ENCODE results near the gene MUC12.
"Not testable (repeated sequence)": the region's sequence is repeated elsewhere in the genome, so short reads cannot be mapped to it uniquely, and the experiment has no call there.

MUC12 gene

DNA sequence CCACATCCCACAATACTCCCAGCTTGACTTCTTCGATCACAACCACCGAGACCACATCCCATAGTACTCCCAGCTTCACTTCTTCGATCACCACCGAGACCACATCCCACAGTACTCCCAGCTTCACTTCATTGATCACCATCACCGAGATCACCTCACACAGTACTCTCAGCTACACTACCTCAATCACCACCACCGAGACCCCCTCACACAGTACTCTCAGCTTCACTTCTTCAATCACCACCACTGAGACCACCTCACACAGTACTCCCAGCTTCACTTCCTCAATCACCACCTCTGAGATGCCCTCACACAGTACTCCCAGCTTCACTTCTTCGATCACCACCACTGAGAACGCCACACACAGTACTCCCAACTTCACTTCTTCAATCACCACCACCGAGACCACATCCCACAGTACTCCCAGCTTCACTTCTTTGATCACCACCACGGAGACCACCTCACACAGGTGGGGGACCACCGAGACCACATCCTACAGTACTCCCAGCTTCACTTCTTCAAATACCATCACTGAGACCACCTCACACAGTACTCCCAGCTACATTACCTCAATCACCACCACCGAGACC lies 11.4 kb upstream of the MUC12 start:
- no peak for DNase-seq

DNA sequence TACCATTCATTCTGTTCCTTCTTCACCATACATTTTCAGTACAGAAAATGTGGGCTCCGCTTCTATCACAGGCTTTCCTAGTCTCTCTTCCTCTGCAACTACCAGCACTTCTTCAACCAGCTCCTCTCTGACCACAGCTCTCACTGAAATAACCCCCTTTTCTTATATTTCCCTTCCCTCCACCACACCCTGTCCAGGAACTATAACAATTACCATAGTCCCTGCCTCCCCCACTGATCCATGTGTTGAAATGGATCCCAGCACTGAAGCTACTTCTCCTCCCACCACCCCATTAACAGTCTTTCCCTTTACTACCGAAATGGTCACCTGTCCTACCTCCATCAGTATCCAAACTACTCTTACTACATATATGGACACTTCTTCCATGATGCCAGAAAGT lies 9.5 kb upstream of the MUC12 start:
- no peak for DNase-seq

DNA sequence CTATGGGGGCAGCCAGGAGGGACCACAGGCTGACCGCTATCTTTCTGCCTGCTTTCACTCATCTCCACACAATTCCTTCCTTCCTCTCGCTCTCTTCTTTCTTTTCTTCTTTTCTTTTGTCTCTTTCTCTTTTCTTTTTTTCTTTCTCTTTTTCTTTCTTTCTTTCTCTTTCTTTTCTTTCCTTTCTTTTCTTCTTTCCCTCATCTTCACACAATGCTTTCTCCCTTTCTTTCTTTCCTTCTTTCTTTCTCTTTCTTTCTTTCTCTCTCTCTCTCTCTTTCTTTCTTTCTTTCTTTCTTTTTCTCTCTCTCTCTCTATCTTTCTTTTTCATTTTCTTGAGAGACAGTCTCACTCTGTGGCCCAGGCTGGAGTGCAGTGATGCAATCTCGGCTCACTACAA lies 6.8 kb upstream of the MUC12 start:
- DNase-seq = no peak

DNA sequence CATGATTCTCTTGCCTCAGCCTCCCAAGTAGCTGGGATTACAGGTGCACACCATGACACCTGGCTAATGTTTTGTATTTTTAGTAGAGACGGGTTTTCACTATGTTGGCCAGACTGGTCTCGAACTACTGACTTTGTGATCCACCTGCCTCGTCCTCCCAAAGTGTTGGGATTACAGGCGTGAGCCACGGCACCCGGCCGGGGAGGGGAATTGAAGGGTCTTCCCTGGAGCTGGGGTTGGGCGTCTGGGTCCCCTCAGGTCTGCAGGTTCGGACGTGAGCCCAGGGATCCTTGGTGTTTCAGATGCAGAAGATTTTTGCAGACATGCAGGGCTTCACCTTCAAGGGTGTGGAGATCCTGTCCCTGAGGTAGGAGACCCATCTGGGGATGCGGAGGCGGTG lies 6.0 kb upstream of the MUC12 start:
- no peak for DNase-seq

DNA sequence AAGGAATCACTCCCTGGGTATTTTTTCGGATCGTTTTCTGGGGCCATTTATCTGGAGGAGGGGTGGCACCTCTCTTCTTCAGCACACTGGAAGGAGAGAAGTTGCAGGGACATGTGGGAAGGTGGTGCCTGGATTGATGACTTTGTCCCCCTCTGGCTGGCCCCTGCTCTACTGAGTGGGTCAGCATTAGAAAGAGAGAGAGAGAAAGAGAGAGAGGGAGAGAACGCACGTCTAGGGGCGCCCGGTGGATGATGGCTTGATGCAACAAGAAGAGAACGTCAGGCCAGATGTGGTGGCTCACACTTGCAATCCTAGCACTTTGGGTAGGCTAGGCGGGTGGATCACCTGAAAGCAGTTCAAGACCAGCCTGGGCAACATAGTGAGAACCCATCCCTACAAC lies 5.5 kb upstream of the MUC12 start:
- no peak for DNase-seq

DNA sequence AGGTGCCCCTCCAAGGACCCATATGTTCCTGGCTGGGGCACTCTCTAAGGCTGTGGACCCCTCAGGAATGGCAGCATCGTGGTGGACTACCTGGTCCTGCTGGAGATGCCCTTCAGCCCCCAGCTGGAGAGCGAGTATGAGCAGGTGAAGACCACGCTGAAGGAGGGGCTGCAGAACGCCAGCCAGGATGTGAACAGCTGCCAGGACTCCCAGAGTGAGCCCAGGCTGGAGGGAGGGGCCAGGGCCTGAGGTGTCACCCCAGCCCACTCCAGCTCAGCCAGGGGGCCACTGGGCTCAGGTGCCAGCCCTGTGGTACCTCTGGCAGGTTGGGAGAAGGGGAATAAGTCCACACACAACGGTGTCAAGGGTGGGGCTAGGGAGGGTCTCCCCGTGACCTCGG lies 4.7 kb upstream of the MUC12 start:
- DNase-seq = no peak

DNA sequence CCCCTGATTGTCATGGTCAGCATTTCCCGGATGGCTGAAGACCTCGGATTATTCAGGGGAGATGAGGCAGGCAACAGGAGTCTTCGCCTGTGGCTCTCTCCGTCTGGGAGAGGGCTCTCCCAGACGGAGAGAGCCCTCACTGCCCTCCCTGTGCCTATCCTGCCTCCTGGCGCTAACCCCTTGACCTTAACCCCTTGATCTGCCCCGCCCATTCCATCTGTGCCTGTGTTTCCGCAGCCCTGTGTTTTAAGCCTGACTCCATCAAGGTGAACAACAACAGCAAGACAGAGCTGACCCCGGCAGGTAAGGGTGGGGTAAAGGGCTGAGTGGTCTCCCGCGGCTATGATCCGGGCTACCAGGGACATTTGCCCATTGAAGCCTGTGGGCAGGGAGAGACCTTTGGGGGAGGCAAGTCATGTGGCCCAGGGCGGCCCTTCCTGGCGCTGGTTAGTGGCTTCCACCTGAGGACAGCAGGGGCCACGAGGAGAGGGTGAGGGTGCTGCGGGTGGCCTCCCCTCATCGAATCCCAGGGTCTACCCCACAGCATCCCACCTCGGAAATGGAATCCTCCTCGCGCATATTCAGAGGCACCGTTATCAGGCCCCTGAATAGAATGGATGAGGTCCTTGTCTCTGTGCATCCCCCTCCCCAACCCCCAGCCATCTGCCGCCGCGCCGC lies 4.2 kb upstream of the MUC12 start:
- no peak for DNase-seq

DNA sequence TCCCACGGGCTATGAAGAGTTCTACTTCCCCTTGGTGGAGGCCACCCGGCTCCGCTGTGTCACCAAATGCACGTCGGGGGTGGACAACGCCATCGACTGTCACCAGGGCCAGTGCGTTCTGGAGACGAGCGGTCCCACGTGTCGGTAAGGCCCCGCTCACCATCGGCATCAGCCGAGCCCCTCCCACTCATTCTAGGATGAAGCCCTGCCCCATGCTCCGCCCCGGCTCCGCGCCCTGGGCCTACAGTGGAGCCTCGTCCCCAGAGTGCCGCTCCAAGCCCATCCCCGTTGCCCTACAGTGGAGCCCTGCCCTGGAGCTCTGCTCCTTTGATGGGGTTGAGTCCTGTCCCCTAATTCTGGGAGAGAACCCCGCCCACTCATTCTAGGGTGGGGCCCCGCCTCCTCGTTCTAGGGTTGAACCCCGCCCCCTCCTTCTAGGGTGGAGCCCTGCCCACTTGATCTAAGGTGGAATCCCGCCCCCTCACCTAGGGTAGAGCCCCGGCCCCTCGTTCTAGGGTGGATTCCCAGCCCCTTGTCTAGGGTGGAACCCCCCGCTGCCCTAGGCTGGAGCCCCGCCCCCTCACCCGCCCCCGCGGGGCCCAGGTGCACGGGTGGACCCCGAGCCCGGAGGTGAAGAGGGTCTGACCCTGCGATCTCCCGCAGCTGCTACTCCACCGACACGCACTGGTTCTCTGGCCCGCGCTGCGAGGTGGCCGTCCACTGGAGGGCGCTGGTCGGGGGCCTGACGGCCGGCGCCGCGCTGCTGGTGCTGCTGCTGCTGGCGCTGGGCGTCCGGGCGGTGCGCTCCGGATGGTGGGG lies 3.4 kb upstream of the MUC12 start:
- DNase-seq = peak; percentile 47

DNA sequence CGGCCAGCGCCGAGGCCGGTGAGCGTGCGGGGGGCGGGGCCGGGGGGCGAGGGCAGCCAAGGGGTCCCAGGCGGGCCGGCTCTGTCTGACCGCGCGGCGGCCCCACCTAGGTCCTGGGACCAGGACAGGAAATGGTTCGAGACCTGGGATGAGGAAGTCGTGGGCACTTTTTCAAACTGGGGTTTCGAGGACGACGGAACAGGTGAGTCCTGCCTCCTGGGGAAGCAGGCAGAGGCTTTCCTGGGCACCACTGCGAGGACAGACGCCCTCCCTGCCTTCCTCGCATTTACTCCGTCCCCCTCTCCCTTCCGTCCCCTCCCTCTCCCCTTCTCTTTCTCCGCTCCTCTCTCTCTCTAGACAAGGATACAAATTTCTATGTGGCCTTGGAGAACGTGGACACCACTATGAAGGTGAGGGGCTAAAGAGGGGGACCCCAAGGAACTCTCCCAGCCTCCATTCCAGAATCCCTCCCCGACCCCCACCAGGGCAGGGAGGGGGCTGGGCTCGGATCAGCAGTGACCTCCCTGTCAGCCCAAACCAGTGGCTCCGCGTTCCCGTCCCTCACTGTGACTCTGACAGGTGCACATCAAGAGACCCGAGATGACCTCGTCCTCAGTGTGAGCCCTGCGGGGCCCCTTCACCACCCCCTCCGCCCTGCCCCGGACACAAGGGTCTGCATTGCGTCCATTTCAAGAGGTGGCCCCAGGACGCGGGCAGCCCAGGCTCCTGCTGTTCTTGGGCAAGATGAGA lies 2.6 kb upstream of the MUC12 start:
- no peak for DNase-seq

DNA sequence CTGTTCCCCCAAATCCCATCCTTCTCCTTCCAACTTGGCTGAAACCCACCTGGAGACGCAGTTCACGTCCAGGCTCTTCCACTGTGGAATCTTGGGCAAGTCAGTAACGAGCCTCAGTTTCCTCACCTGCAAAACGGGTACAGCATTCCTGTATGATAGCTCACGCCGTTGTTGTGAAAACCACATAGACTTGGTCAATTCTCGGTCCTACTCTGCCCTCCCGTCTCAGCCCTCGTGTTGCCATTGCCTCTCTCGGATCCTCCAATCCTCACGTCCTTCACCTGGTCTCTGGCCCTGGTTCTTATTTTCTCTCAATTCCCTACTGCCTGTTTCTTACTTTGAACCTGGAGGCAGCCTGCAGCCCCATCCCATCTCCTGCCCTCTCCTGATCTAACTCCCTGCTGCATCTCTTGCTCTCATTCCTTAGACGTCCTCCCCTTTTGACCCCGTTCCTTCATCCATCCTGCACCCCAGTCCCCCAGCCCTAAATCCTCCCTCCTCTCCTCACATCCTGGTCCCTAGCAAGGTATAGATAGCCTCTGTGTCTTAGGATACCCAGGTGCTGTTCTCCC lies 2.0 kb upstream of the MUC12 start:
- DNase-seq = no peak

DNA sequence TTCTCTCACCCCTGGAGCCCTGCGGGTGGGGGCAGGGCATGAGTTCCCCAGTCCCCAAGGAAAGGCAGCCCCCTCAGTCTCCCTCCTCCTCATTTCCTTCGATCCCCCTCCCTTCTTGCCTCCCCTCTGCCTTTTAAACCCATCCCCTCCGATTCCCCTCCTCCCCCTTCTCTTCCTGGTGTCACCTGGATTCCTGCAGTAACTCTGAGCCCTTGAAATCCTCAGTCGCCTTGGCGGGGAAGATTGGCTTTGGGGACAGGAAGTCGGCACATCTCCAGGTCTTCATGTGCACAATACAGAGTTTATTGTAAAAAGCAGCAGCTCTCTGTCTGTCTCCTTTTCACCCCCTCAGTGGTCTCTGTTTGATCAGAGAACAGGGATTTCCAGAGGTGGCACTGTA lies 1.3 kb upstream of the MUC12 start:
- DNase-seq = no peak

DNA sequence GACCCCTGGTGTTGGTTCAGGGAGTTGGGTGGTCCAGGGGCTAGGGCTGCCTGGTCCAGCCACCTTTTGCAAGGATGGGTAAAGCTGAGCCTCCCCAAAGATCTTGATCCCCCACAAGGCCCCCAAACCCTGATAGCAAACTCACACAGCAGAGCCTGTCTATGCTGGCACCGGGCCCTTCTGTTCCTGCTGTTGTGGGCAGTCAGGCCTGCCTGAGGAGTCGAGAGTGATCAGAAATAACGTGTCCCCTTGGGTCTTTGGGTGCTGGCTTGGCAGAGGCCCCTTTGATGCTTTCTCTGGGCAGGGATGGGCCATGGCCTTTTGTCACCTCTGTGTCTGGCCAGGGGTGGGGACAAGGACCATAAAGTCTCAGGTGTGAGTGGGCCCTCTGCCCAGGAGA lies 715 bp upstream of the MUC12 start:
- DNase-seq = no peak

DNA sequence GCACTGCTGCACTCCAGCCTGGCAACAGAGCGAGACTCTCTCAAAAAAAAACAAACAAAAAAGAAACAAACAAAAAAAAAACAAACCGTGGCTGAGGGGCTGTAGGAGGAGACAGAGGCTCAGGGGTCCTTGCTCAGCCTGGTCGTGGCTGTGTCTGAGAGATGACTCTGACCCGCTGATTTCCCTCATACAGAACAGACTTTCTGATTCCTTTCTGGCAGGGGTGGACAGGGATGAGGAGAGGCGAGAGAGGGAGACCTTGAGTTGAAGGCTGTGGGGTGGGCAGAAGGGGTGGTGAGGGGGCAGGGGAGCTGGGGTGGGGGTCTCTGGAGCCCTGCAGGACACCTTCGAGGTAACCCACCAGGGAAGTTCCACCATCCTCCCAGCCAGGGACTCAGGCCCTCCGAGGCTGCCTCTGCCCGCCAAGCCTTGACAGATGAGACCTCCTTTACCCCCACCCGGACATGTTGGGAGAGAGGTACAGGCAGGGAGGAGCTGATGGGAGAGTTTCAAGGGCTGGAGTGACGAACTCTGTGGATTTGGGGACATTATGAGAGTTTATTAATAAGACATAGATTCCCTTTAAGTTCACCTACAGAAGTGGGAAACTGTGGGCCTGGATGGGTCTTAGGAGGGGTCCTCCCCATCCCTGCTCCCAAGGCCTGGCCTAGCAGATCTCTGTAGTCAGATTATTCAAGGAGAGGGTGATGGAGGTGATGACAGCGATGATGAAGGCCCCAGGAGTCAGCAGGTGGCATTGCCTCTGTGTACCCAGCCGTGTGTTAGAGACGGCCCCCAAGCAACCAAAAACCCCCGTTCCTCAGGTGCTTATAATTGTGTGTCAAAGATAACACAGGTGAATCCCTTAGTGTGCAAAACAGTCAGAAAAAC lies 2.0 kb downstream of the MUC12 start:
- DNase-seq = no peak

DNA sequence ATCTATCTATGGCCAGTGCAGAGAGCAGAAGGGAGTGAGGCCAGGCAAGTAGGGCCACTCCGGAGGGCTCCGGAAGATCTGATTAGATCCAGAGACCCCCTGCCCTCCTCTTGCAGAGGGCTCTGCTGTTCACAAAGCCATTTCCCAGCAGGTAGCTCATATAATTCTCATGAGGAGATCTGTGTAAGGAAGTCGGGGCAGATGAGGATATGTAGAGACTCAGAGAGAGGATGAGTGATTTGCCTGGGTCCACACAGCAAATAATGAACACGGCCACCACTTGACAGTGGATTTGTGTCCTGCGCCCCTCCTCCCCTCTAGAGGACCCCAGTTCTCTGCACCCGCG lies 2.6 kb downstream of the MUC12 start:
- no peak for DNase-seq

DNA sequence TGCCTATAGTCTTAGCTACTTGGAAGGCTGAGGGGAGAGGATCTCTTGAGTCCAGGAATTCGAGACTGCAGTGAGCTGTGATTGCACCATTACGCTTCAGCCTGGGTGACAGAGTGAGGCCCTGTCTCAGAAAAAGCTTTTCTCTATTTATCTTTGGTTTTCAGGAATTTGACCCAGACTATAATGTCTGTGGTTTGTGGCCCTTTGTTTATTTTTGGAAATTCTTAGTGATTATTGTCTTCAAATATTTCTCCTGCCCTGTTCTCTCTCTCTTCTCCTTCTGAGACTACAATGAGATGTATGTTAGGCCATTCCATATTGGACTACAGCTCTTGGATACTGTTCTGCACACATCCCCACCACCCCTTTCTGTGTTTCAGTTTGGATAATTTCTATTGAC lies 4.7 kb downstream of the MUC12 start:
- peak; percentile 49 for DNase-seq

DNA sequence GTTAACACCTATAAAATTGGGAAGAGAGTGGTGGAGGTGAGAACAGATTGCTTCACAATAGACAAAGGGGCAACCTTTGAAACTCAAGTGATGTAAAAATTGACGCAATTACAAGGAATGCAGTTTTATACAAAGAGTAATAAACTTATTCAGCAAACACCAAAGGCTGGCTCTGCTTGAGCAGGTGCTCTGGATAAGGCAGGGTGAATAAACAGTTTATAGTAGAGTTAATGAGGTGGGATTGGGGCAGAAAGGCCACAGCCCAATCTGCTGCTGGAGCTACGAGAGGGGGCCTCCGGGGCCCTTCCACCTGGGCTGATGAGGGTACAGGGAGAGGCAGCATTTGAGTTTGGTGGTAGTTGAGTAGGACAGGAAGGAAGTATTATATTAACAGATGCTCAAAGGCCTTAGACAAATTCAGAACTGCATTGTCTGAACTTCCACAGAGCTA lies 6.0 kb downstream of the MUC12 start:
- no peak for DNase-seq

DNA sequence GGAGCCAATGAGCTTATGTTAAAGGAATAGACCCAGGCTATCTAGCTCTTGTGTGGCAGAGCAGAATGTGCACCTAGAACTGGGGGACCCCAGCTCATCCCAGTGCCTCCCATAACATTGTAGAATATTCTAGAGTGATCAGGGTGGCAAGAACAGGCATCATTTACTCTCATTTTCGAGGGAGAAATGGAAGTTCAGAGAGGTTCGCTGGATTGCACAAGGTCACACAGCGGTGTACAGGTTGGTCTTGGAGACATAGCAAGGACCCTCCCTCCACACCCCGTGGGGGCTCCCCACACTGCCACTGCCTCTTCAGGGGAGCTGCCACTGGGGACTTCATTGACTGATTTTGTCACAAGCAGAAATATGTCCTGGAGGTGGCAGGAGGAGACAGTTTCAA lies 8.9 kb downstream of the MUC12 start:
- no peak for DNase-seq

DNA sequence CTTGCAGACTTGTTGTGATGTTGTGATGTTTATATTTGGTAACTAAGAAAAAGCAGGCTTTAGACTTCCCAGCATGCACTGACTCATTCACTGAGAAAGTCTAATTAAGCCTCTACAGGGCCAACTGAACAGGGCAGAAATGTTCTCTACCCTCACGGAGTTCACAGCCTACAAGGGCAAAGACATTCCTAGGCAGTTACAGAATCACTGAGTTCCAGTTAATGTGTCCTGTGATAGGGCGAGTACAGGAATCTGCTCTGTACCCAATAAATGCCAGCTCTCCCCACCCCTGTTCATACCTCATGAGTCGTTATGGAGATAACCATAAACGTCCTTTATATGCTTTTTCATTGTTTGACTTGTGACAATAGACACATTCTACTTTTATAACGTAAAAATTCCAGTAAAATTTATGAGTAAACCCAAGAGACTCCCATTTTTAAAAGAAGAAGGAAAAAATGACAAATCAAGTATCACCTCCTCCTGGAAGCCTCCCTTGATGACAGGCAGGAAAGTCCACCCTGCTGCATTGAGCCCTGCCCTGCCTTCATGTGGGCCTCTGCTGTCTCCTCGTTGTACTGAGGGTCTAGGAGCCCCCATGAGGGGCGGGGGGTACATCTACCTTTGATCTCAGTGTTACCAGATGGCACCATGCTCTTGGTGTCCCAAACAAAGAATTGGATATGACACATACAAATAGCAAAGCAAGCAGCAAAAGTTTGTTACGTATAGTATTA lies 14.3 kb downstream of the MUC12 start:
- DNase-seq = peak; percentile 24

DNA sequence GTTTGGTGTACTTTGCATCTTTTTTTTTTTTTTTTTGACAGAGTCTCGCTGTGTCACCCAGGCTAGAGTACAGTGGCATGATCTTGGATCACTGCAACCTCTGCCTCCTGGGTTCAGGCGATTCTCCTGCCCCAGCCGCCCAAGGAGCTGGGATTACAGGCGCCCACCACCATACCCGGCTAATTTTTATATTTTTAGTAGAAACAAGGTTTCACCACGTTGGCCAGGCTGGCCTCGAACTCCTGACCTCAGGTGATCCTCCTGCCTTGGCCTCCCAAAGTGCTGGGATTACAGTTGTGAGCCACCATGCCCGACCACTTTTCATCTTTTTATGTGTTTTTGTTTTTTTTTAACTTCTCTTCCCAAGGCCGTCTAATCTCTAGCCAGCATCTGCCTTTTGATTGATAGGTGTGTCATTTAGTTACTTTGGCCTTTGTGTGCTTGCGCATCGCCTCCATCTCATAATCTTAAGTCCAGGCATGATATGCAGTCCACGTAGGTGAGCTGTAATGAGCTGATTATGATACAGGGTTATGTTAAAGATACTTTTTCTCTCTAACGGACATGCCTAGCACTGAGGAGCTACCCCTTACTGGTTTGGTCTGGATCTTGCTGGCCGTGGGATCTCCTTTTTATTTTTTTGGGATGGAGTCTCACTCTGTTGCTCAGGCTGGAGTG lies 15.0 kb downstream of the MUC12 start:
- DNase-seq = not testable (repeated sequence)

DNA sequence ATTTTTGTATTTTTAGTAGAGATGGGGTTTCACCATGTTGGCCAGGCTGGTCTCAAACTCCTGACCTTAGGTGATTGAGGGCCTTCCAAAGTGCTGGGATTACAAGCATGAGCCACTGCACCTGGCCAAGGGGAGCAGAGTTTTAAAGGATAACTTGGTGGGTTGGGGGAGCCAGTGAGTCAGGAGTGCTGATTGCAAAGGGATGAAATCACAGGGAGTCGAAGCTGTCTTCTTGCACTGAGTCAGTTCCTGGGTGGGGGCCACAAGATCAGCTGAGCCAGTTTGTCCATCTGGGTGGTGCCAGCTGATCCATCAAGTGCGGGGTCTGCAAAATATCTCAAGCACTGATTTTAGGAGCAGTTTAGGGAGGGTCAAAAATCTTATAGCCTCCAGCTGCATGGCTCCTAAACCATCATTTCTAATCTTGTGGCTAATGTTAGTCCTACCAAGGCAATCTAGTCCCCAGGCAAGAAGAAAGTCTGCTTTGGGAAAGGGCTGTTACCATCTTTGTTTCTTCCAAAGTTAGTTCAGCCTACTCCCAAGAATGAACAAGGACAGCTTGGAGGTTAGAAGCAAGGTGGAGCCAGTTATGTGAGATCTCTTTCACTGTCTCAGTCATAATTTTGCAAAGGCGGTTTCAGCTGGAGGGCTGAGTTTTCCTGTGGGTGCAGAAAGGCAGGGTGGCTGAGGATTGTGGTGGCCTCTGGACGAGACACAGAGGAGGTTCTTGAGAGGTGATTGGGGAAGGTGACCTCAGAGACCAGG lies 15.8 kb downstream of the MUC12 start:
- not testable (repeated sequence) for DNase-seq

Measured in fibroblast of skin of right biceps (primary cell).